ENCODE data around the gene USP10. TPM values are rescaled to one million over a fixed set of nuclear protein-coding genes. Genes with fewer than 3 reads are reported as not detected.
A peak's percentile ranks its signal among the peaks of the same experiment; 100 is the strongest.

The USP10 gene
- total and polyA plus RNA-seq, 12 donors, result 17.5 to 82.9 (median 62.8) TPM

- ATAC-seq (no peak), DNase-seq (no peak)
- Histone ChIP-seq H3K4me3 (no peak overlapping the region), H3K27me3 (no peaks in the 10 kb centered on the region), H3K4me1 (peaks cover 0 to 11% (median 0%) of the 10 kb centered on the region in 9 donors), H3K9me3 (no peaks in the 10 kb centered on the region), H3K36me3 (peaks cover 0 to 57% (median 31%) of the 10 kb centered on the region in 9 donors), H3K27ac (no peak overlapping the region)
- WGBS, 2 donors, result 82% methylated on average over 16 of the region's 16 CpGs
- intact Hi-C loops (cut with DNase I), result loop anchor here in 2 of 10 donors (2.0 to 5.0 kb wide), 2 partner anchors 59 to 70 kb away; no protein-coding TSS in a partner anchor
- TF ChIP-seq CTCF (IDR thresholded peaks at IDR 0.05), result no peak
Measured at GRCh38 chr16:84667600-84668309, 32.0 kb upstream of the USP10 start.

GRCh38 chr16:84670063-84670462 is 29.7 kb upstream of the USP10 start:
- intact Hi-C loops (cut with DNase I), result loop anchor here in 3 of 10 donors (5.0 kb wide), 1 partner anchor 57 kb away; no protein-coding TSS in a partner anchor
- 86 to 90% methylated on average over 12 of the region's 12 CpGs for WGBS, 2 donors

GRCh38 chr16:84672276-84673202 is 27.3 kb upstream of the USP10 start:
- 54 to 56% methylated on average over 23 to 26 of the region's 26 CpGs for WGBS, 2 donors
- TF ChIP-seq CTCF (IDR thresholded peaks at IDR 0.05), result peak; percentile 88 to 94 (median 93)

More at GRCh38 chr16:84670063-84670462, 29.7 kb upstream of the USP10 start:
- Histone ChIP-seq H3K36me3 (peaks cover 0 to 34% (median 11%) of the 10 kb centered on the region in 9 donors), H3K4me1 (peaks cover 0 to 11% (median 0%) of the 10 kb centered on the region in 9 donors), H3K9me3 (no peaks in the 10 kb centered on the region), H3K27ac (no peak overlapping the region), H3K4me3 (no peak overlapping the region), H3K27me3 (no peaks in the 10 kb centered on the region)
- no peak for TF ChIP-seq CTCF (IDR thresholded peaks at IDR 0.05)
- DNase-seq, result no peak
- peak in 1 of 8 donors; percentile 11 for ATAC-seq

GRCh38 chr16:84673203-84673535 is 26.6 kb upstream of the USP10 start:
- no peak for ATAC-seq
- Histone ChIP-seq H3K27ac (no peak overlapping the region), H3K4me3 (no peak overlapping the region), H3K27me3 (peaks cover 0 to 5% (median 0%) of the 10 kb centered on the region in 7 donors), H3K4me1 (peaks cover 0 to 7% (median 0%) of the 10 kb centered on the region in 9 donors), H3K9me3 (no peaks in the 10 kb centered on the region), H3K36me3 (peaks cover 0 to 7% (median 0%) of the 10 kb centered on the region in 9 donors)
- 92 to 93% methylated on average over 3 of the region's 3 CpGs for WGBS, 2 donors
- DNase-seq, result no peak
- intact Hi-C loops (cut with DNase I), result loop anchor here in 7 of 10 donors (2.0 to 5.0 kb wide), 3 partner anchors 52 to 54 kb away; no protein-coding TSS in a partner anchor
- TF ChIP-seq CTCF (IDR thresholded peaks at IDR 0.05), result no peak

More at GRCh38 chr16:84672276-84673202, 27.3 kb upstream of the USP10 start:
- intact Hi-C loops (cut with DNase I), result loop anchor here (1.0 to 5.0 kb wide), 5 partner anchors 52 to 55 kb away; no protein-coding TSS in a partner anchor
- DNase-seq, result peak; percentile 67 to 84
- H3K27me3 ChIP-seq, result peaks cover 0 to 5% (median 0%) of the 10 kb centered on the region in 7 donors
- no peaks in the 10 kb centered on the region for H3K9me3 ChIP-seq
- peaks cover 0 to 13% (median 0%) of the 10 kb centered on the region in 9 donors for H3K36me3 ChIP-seq
- ATAC-seq, result peak; percentile 46 to 93 (median 87)
- no peak overlapping the region for H3K4me3 ChIP-seq
- H3K4me1 ChIP-seq, result peaks cover 0 to 7% (median 0%) of the 10 kb centered on the region in 9 donors
- no peak overlapping the region for H3K27ac ChIP-seq

Data from heart right ventricle (tissue), 16 donors.